Ovary (tissue), 3 donors: ENCODE data around the gene PODXL.

Experiments
- CTCF ChIP-seq, 3 donors: fragments of 450-650 bp in 2 of 3; fragments of 200-600 bp in 1 of 3; IDR thresholded peaks; one replicate each; pipeline versions ENCODE4 v1.5.1 to v1.8.0; 2016 to 2022; ENCODE audit warnings: antibody characterized with exemption in 3 of 3, mild to moderate bottlenecking in 1 of 3
- POLR2A ChIP-seq: fragments of 450-650 bp; IDR thresholded peaks from one replicate; pipeline ENCODE4 v1.6.1; 2017; ENCODE audit warnings: antibody characterized with exemption, mild to moderate bottlenecking, moderate library complexity
- donor health status: DM: no; HTN: no; CAD: no.

GRCh38 chr7:131568970-131569369, 12.5 kb upstream of the PODXL start:
- TF ChIP-seq CTCF (IDR thresholded peaks at IDR 0.05) (no peak), POLR2A (no peak)
